Endothelial cell of umbilical vein (primary cell): Measurements from ENCODE around the gene EML1. TPM values are rescaled to one million over a fixed set of nuclear protein-coding genes. Genes with fewer than 3 reads are reported as not detected.

Experiments
- BruUV-seq: library from RNA; stranded (reverse); fragments of 400-500 nt; replicated peaks from 2 replicates; lab custom pipeline; 2021; lab: Mats Ljungman, UMichigan
- CTCF ChIA-PET: fragments of 300-600, 350-600 bp; sonication (Branson Sonifier 250); formaldehyde crosslinking; loops from one replicate; lab custom pipeline; 2021; ENCODE audit warnings: antibody characterized with exemption, inconsistent platforms; lab: Charles Lee
- POLR2A ChIA-PET: fragments of 300-600, 350-600 bp; sonication (Branson Sonifier 250); formaldehyde crosslinking; loops from one replicate; lab custom pipeline; 2021; ENCODE audit warnings: antibody characterized with exemption, inconsistent platforms; lab: Charles Lee
- DNase-seq: peaks from one replicate; pipeline ENCODE4 v3.0.0-alpha.2; 2011; ENCODE audit warnings: low read depth, low spot score
- FAIRE-seq: peaks from 2 replicates; lab custom pipeline; 2011; peaks lifted over from hg19 to GRCh38; lab: Jason Lieb, UNC
- H2AFZ ChIP-seq: 2 replicates; pipeline ENCODE4 v1.6.0; 2012; ENCODE audit warnings: low read depth, low read length, control low read depth, inconsistent platforms
- H3K27ac ChIP-seq: 2 replicates; pipeline ENCODE4 v1.5.1; 2011; ENCODE audit warnings: low read depth, mild to moderate bottlenecking, control low read depth, low read length, moderate library complexity; ENCODE audit not compliant: insufficient read depth
- H3K27me3 ChIP-seq, 2 experiments: 2 replicates each; pipeline versions ENCODE4 v1.6.0 to v1.6.1; 2011; ENCODE audit warnings: low read length in 2 of 2, mixed read lengths in 1 of 2; ENCODE audit not compliant: control insufficient read depth in 2 of 2, insufficient read depth in 2 of 2
- H3K36me3 ChIP-seq, 2 experiments: 2 replicates in 1 of 2; 3 replicates in 1 of 2; pipeline ENCODE4 v1.5.1; 2011; ENCODE audit warnings: low read length in 2 of 2, mild to moderate bottlenecking in 1 of 2, moderate library complexity in 1 of 2; ENCODE audit not compliant: control insufficient read depth in 2 of 2, insufficient read depth in 2 of 2; ENCODE audit errors: extremely low read depth in 1 of 2
- H3K4me1 ChIP-seq: 3 replicates; pipeline ENCODE4 v1.5.1; 2011; ENCODE audit warnings: mild to moderate bottlenecking, low read length; ENCODE audit not compliant: control insufficient read depth, insufficient read depth; ENCODE audit errors: extremely low read depth
- H3K4me2 ChIP-seq: 2 replicates; pipeline ENCODE4 v1.6.1; 2011; ENCODE audit warnings: low read length, control low read depth, mixed read lengths; ENCODE audit not compliant: insufficient read depth
- H3K4me3 ChIP-seq, 3 experiments: fragments of 200-600 bp in 1 of 3; sonication (generic), shearing (Covaris generic) in 1 of 3; replicated peaks in 1 of 3; 2 replicates each; pipeline ENCODE4 v1.5.1; 2011 to 2016; ENCODE audit warnings: control low read depth in 3 of 3, low read length in 3 of 3, mild to moderate bottlenecking in 2 of 3, inconsistent platforms in 1 of 3, low read depth in 1 of 3, moderate library complexity in 1 of 3; ENCODE audit not compliant: insufficient read depth in 1 of 3
- H3K79me2 ChIP-seq: 2 replicates; pipeline ENCODE4 v1.6.0; 2012; ENCODE audit warnings: low read length, inconsistent platforms; ENCODE audit not compliant: control insufficient read depth, insufficient read depth
- H3K9ac ChIP-seq: replicated peaks from 2 replicates; pipeline ENCODE3; 2011; ENCODE audit warnings: low read length, control low read depth; ENCODE audit not compliant: insufficient read depth; ENCODE audit errors: extremely low read depth
- H3K9me1 ChIP-seq: replicated peaks from 3 replicates; pipeline ENCODE4 v1.6.0; 2011; ENCODE audit warnings: mild to moderate bottlenecking, low read length; ENCODE audit not compliant: control insufficient read depth, insufficient read depth; ENCODE audit errors: extremely low read depth
- H3K9me3 ChIP-seq: replicated peaks from 2 replicates; pipeline ENCODE4 v1.5.1; 2012; ENCODE audit warnings: low read length, inconsistent platforms; ENCODE audit not compliant: control insufficient read depth, insufficient read depth
- H4K20me1 ChIP-seq: replicated peaks from 2 replicates; pipeline ENCODE3; 2011; ENCODE audit warnings: mild to moderate bottlenecking, low read length; ENCODE audit not compliant: control insufficient read depth, insufficient read depth; ENCODE audit errors: extremely low read depth
- EZH2 ChIP-seq: IDR thresholded peaks from 2 replicates; pipeline ENCODE4 v1.6.1; 2012; ENCODE audit warnings: borderline replicate concordance, low read depth, mild to moderate bottlenecking, moderate library complexity, low read length, inconsistent platforms; ENCODE audit not compliant: severe bottlenecking
- GATA2 ChIP-seq: IDR thresholded peaks from 2 replicates; pipeline ENCODE4 v1.7.0; 2011; ENCODE audit warnings: low read depth, mild to moderate bottlenecking, moderate library complexity, mixed read lengths, low read length; ENCODE audit not compliant: insufficient read length, insufficient read depth
- MYC ChIP-seq: IDR thresholded peaks from one replicate; pipeline ENCODE4 v1.6.1; 2011; ENCODE audit warnings: mild to moderate bottlenecking, low read depth, low read length
- dilution Hi-C: fragments of 300-500 bp; cut with MboI; formaldehyde crosslinking; loops from one replicate; pipeline ENCODE4 v1.15.0; 2019; ENCODE audit warnings: low sequenced_read_pairs; ENCODE audit not compliant: extremely low pct_ligation_motif_present
- intact Hi-C: fragments of 100-400 bp; cut with micrococcal nuclease; formaldehyde crosslinking; loops from one replicate; pipeline ENCODE4 v1.10.0; 2022
- polyA plus RNA-seq, 4 experiments: library from polyadenylated mRNA; depleted of rRNA in 3 of 4; stranded (reverse) in 3 of 4; unstranded in 1 of 4; fragments of >200 nt; gene quantifications; 2 replicates each; pipeline versions ENCODE4 v1.2.1 to v1.2.3, GENCODE V29; 2011 to 2012; ENCODE audit warnings: missing spikeins in 1 of 4
- total RNA-seq: library from RNA; stranded (reverse); gene quantifications from 2 replicates; pipeline ENCODE4 v1.2.3, GENCODE V29; 2021
- TF ChIP-seq, protein P1 (sequence below), 2 donors: IDR thresholded peaks; 1 replicate in 1 of 2; 2 replicates in 1 of 2; pipeline ENCODE4 v1.5.1; 2011; ENCODE audit warnings: low read length in 2 of 2, mild to moderate bottlenecking in 2 of 2, moderate library complexity in 2 of 2, control low read depth in 1 of 2, inconsistent platforms in 1 of 2, low read depth in 1 of 2; ENCODE audit not compliant: insufficient read depth in 1 of 2; ENCODE audit errors: extremely low read depth in 1 of 2
- TF ChIP-seq, protein P2 (sequence below): IDR thresholded peaks from 2 replicates; pipeline ENCODE4 v1.6.1; 2011; ENCODE audit not compliant: insufficient read depth, insufficient read length

The EML1 gene
- total and polyA plus RNA-seq, 2 donors (not counting 3 experiments of a cell fraction or from before 2014, with no cell fraction given), result 22.9 to 33.0 TPM

GRCh38 chr14:99820702-99821331 is 27.6 kb downstream of the EML1 start:
- no peaks in the 10 kb centered on the region for H4K20me1 ChIP-seq

More at GRCh38 chr14:99820702-99821331, 27.6 kb downstream of the EML1 start:
- Histone ChIP-seq H2AFZ (no peak overlapping the region), H3K79me2 (no peaks in the 10 kb centered on the region), H3K4me2 (no peak overlapping the region), H3K9me1 (no peaks in the 10 kb centered on the region), H3K4me3 (no peak overlapping the region), H3K36me3 (no peaks in the 10 kb centered on the region), H3K9ac (no peak overlapping the region), H3K27ac (no peak overlapping the region), H3K4me1 (no peaks in the 10 kb centered on the region), H3K27me3 (no peaks in the 10 kb centered on the region), H3K9me3 (no peaks in the 10 kb centered on the region)
- dilution Hi-C loops (no loop called here), intact Hi-C loops (no loop called here)
- ChIA-PET CTCF (interaction anchor here (1.9 kb wide), 1 partner anchor 79 kb away, joined by 9 read pairs; no protein-coding TSS in a partner anchor), POLR2A (no interaction called here)
- TF ChIP-seq, protein P1, sequence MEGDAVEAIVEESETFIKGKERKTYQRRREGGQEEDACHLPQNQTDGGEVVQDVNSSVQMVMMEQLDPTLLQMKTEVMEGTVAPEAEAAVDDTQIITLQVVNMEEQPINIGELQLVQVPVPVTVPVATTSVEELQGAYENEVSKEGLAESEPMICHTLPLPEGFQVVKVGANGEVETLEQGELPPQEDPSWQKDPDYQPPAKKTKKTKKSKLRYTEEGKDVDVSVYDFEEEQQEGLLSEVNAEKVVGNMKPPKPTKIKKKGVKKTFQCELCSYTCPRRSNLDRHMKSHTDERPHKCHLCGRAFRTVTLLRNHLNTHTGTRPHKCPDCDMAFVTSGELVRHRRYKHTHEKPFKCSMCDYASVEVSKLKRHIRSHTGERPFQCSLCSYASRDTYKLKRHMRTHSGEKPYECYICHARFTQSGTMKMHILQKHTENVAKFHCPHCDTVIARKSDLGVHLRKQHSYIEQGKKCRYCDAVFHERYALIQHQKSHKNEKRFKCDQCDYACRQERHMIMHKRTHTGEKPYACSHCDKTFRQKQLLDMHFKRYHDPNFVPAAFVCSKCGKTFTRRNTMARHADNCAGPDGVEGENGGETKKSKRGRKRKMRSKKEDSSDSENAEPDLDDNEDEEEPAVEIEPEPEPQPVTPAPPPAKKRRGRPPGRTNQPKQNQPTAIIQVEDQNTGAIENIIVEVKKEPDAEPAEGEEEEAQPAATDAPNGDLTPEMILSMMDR (IDR thresholded peaks at IDR 0.05; ENCODE audit: extremely low read depth in 1 of 2, insufficient read depth in 1 of 2, low read depth in 1 of 2, low read length in 2 of 2), result no peak
- no peak for TF ChIP-seq GATA2
- TF ChIP-seq, protein P2, sequence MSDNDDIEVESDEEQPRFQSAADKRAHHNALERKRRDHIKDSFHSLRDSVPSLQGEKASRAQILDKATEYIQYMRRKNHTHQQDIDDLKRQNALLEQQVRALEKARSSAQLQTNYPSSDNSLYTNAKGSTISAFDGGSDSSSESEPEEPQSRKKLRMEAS, result no peak
- TF ChIP-seq EZH2, result no peak
- TF ChIP-seq MYC, result no peak
- no TSS peak for BruUV-seq
- DNase-seq (no peak), FAIRE-seq (no peak)
